CD1c-positive myeloid dendritic cell (primary cell): ENCODE results near the gene FGF5.
"Not testable (repeated sequence)": the region's sequence is repeated elsewhere in the genome, so short reads cannot be mapped to it uniquely, and the experiment has no call there.

ENCODE experiments used
- DNase-seq: peaks from one replicate; pipeline ENCODE4 v3.0.0-alpha.2; 2016; ENCODE audit errors: extremely low spot score

FGF5 gene

DNA sequence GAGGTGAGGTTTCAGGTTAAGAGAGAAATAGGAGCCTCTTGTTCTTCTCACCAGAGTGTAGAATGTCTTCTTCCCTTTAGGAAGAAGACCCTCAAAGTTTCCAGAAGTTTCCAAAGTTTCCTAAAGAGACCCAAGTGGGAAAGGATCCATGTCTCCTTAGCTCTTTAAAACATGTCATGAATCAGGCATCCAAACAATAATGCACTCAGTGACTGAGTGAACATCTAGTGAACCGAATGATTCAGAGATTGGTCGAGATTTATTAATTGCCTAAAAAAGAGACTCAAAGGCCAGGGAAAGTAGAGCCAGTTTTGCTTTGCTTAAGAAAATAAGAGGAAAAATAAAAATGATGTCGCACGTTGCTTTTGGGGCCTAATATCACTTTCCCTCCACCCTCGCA lies 29.4 kb downstream of the FGF5 start:
- no peak for DNase-seq

DNA sequence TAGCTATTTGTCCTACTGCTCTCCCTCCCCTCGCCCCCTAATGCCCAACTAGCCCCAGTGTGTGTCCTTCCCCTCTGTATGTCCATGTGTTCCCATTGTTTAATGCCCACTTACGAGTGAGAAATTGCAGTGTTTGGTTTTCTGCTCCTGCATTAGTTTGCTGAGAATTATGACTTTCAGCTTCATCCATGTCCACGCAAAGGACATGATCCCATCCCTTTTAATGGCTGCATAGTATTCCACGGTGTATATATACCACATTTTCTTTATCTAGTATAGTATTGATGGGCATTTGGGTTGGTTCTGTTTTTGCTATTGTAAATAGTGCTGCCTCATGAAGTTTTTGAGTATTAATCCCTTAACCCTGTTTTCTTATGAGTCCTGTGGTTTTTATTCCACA lies 35.4 kb downstream of the FGF5 start:
- DNase-seq: no peak

DNA sequence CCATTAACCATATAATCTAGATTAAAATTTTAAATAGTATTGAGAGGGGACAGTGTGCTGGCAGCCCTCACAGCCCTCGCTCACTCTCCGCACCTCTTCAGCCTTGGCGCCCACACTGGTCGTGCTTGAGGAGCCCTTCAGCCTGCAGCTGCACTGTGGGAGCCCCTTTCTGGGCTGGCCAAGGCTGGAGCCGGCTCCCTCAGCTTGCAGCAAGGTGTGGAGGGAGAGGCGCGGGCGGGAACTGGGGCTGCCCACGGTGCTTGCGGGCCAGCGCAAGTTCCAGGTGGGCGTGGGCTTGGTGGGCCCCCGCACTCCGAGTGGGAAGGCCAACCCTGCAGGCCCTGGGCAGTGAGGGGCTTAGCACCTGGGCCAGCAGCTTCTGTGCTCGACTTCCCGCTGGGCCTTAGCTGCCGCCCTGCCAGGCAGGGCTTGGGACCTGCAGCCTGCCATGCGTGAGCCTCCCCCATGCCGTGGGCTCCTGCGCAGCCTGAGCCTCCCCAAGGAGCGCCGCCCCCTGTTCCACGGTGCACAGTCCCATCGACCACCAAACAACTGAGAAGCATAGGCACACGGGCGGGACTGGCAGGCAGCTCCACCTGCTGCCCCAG lies 36.3 kb downstream of the FGF5 start:
- no peak for DNase-seq

DNA sequence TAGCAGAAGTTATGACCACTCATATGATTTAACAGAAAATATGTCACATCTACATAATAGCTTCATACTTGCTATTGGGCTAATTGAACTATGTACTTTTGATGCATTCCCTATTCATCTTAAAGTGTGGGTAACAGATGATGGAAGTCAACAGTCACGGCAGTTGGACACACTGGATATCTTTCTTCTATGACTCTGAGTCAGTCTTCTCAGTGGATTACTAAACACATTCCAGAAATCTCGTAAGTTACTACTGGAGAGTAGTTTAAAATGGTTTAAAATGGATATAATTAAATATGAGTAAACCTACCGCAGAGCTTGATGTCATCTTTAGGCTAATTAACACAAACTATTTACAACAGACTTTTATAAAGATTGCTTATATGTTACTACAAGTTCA lies 39.0 kb downstream of the FGF5 start:
- no peak for DNase-seq

DNA sequence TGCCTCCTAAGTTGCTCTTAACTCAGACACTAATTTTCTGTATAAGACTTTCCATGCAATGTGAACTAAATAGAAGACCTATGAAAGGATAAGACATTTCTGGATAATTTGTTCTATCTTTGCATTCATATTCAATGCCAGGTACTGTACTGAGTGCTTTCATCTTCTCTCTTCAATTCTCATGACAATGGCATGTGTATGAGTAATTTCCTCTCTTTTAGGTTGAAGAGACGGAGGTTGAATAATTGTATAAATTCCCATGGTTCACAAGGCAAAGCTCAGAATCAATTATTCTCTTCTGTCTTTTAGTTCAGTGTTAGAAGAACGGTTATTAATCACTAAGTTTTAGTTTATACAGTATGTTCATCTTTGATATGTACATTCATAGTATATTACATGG lies 39.8 kb downstream of the FGF5 start:
- DNase-seq: no peak

DNA sequence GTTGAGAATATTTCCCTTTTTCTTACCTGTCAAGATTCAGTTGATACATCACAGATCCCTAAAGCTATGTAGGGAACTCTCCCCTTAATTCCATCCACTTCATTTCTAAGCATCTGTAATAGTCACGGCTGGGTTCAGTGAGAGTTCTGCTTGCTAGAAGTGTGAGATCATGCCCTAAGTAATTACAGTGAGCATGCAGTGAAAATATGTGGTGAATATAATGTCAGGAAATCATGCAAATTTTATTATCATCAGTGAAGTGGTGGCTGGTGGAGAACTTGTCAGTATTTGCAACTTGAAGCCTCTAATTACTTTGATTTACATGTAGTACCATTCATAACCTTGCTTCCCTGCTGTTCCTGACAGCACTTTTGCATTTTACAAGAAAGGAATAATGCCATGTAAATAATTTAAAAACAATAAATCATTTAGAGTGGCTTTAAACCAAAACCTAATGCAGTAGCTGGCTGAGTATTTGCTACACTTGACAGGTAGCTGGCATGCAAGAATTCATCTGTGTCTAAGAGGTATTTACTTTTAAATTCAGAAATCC lies 40.8 kb downstream of the FGF5 start:
- DNase-seq: no peak

DNA sequence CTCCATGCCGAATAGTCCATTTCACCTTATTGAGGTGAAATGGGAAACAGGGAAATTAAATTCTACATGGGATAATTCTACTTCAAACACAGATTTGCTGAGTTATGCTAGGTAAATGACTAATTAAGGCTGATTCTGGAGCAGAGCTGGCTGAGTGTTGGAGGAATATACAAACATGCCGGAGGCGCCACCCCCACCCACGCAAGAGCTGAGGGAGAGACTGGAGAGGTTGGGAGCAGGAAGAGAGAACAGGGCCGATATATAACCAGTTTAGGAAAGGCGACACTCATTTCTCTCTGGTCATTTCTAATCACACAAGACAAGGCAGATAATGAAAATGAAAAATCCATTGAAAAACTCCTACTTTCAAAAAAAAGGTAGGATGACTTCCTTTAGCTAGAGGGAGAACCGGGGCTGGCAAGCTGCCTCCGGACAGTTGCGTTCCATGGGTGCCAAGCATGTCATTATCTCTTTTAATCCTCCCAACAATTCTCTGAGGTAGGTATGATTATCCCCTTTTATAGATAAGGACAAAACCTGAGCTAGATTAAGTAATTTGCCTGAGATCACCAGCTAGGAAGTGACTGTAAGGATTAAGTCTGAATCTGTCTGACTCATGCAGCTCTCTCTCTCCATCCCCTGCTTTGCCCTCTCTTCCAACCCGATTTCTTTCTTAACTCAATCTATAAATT lies 41.5 kb downstream of the FGF5 start:
- DNase-seq: no peak

DNA sequence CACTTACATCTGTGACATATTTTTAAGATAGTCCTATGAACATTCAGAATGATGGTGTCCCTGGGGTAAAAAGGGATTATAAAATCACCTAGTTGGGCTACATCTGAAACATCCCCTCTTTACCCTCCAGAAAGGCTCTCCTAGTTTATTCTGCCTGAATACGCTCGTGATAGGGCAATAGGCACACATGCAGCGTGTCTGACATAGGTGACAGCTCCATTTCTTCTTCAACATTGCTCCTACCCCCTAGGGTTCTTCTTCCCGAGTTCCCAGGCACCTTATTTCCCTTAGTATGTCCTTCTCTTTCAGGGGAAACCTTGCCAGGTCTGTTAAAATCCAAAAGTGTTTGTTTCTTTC lies 42.0 kb downstream of the FGF5 start:
- DNase-seq: no peak

DNA sequence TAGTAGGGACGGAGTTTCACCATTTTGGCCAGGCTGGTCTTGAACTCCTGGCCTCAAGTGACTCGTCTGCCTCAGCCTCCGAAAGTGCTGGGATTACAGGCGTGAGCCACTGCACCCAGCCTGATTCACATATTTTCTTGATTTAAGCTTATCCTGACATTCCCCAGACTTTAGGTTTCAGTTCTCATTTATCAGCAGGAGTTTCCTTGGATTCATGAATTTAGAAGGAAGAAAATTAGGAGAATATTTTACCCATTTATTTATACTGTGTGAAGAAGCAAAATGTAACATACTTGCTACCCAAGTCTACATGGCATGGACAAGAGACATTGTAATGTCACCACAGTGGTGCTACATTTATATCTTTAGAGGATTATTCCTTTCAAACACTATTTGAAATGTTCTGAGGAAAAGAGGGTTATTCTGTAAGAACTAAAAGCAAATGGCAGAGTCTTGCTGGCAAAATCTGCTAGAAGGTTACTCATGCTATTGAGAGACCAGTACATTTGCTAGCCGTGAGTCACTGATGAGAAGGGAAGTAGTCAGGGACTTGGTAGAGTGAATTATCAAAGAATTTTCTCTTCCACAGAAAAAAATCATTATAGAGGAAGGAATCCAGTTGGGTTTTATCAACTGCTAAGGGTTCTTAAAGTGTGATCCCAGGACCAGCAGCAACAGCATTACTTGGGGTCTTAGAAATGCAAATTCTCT lies 43.0 kb downstream of the FGF5 start:
- DNase-seq: peak; percentile 3

DNA sequence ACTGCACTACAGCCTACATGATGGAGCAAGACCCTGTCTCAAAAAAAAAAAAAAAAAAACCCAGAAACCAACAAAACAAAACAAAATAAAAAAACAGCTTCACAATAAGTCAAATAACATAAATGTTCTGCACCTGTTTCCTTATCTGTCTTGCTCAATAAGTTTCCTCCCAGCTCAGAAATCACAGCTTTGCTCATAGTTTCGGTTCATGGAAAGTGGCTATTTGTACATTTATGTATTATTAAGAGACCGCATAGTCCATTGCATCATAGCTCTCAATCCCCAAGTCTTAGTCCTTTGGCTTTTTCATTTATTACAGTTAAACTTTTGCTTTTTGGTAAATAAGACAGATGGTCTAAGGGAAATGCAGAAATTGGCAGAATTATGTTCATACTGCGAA lies 44.7 kb downstream of the FGF5 start:
- peak; percentile 5 for DNase-seq

DNA sequence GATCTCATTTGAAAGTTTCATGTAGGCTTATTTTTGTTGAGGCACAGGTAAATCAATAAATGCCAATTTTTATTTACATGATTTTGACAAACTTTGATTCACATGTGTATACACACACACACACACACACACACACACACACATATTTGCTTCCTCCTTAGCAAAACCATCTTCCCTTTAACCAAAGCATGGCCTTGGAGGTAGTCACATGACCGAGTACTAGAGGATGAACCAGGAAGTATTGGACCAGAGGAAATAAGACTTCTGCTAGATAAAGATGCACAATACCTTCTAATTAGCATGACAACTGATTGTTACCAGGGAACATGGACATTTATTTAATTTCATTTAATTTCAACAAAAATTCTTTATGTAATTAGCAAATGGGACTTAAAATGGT lies 45.7 kb downstream of the FGF5 start:
- peak; percentile 5 for DNase-seq

DNA sequence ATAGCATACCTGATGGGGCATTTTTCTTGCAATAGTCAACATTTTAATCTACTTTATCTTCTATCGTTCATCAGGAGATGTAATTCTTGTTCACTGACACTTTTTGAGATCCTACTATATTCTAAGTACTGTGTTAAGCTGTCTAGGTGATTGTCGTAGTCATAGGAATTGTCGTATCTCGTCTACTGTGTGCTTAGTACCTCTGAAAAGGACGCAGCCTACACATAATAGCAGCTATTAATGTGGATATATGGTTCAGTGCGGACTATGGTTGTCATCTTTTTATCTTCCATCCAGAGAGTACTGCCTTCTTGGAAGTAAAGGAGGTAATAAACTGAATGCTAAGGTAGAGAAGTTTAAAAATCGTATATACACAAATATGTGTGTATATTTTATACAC lies 47.2 kb downstream of the FGF5 start:
- no peak for DNase-seq

DNA sequence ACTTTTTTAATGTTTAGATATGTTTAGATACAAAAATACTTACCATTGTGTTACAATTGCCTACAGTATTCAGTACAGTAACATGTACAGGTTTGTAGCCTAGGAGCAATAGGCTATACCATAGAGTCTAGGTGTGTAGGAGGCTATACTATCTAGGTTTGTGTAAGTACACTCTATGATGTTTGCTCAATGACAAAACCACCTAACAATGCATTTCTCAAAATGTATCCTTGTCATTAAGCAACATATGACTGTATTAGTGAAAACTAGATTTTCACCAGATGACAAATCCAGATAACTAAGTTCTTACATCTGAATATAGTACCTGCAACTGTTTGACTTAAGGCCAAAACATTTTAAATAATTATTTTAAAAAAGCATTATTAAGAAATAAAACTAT lies 49.4 kb downstream of the FGF5 start:
- not testable (repeated sequence) for DNase-seq

DNA sequence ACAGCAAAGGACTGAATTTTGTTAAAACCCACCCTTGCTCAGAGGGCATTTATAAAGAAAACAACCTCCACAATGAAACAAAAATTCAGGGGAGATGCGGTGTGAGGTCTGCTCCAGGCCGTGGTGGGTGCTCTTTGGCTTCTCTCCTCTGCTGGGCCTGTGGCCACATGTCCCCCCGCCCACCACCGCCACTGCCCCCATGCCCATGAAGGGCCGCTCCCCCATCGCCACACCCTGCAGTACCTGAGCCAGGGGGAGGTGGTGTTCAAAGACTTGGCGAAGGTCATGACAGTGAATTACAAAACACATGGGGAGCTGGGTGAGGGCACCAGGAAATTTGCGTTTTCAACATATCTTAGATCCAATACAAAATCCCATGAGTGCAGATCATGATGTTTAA lies 54.9 kb downstream of the FGF5 start:
- no peak for DNase-seq

DNA sequence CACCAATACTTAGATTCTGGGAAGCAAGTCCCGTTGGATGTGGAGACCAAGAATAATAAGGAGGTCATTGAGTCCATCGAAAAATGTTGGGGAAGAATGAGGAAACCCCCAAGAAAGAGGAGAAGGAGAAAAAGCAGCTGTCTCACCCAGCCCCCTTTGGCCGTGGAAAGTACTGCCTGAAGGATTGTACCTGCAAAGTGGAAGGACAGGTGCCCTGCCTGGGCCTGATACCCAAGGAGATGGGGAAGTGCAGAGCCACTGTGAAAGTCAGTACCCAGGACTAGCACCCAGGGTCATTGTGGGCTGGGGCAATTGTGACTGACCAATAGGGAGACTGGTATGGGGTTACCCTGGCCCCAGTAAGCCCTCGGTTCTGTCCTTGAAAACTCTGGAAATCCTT lies 55.3 kb downstream of the FGF5 start:
- no peak for DNase-seq

DNA sequence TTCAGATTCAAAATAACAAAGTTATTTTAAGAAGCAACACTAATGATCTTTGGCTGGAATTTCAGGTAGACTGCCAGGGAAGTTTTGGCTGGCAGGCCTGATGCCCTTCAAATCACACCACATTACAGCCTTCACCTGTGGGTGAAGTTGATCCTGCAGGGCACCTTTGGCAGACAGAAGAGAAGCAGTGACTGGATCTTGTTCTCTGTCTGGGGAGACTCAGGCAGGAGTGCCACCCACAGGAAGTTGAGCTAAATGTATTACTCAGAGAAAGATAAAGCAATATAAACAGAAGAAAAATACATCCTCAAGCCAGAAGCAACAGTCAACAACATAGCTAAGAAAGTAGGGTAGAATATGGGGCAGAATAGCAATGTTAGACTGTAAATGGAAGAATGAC lies 56.3 kb downstream of the FGF5 start:
- no peak for DNase-seq

DNA sequence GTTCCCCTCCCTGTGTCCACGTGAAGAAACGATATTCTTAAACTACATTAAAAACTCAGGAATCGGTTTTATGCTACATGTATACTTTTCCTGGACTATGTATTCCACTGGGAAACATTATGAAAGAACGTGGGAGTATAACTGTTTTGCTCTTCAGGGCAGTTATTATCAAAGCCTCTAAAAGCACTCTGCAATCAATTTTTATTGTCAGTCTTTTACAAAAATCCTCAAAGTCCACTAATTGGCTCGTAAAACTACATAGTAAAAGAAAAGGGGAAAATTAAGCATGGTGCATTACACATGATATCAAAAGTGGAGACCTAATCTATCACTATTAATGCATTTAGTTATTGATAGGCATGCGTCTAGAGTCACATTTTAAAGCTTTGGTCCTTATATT lies 57.7 kb downstream of the FGF5 start:
- DNase-seq: no peak

DNA sequence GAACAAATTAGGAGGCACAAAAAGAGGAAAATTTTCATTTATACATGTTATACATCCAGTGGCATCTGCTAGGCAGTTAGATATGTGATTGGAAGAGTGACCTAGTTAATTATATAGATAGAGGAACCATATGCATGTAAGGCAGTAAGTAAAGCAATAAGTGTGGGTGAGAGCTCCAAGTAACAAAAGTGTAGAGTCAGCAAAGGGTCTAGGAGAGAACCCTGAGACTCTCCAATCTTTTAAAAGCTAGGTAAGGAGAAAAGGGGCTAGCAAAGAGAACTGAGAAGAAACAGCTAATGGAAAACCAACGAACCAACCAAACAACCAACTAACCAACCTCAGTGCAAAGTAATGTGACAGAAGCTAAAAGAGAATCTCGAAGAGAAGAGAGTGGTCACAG lies 65.2 kb downstream of the FGF5 start:
- DNase-seq: no peak

DNA sequence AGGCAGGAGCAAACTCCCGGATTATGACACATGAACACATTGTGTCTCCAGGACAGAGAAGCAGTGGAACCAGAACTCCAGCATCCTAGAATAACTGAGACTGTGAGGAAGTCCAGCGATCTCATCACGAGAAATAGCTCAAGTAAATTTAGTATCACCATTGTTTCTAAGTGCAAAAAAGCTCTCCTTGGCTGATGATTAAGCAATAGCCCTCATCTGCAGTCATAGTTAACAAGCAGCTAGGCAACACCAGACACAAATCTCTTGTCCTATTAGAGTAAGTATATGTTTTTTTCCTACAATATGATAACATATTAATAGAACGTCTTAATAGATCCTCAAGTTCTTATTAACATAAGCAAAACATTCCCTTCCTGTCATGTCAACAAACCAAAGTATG lies 66.7 kb downstream of the FGF5 start:
- no peak for DNase-seq

DNA sequence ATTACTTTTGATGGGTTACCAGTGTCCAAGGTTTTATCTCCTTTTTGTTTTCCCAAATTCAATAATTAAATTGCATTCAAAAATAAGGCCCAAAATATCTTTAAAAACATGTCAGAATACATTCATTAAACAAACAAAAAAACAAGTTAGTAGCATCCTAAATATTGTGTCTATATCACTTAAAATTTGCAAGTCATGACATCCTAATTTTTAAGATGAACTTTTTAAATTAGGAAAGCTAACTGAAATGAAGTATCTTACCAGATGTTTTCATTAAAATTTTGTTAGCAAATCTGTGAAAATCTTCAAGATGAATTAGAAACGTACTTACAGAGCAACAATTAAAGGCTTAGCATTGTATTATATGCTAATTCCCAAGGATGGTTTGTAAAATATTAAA lies 68.1 kb downstream of the FGF5 start:
- DNase-seq: no peak

DNA sequence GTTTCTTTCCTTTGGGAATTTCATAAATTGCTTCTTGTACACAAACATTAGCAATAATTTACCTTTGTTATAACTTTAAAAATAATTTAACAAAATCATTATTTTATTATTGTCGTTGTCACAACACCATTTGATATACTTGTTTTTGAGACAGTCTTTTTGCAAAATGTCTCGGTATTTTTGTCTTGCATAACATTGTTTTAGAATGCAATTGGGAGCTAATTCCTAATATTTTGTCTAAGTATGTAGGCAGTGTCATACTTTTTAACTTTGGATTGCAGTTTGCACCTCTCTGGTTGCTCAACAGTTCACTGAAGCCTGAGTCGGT lies 68.7 kb downstream of the FGF5 start:
- no peak for DNase-seq

DNA sequence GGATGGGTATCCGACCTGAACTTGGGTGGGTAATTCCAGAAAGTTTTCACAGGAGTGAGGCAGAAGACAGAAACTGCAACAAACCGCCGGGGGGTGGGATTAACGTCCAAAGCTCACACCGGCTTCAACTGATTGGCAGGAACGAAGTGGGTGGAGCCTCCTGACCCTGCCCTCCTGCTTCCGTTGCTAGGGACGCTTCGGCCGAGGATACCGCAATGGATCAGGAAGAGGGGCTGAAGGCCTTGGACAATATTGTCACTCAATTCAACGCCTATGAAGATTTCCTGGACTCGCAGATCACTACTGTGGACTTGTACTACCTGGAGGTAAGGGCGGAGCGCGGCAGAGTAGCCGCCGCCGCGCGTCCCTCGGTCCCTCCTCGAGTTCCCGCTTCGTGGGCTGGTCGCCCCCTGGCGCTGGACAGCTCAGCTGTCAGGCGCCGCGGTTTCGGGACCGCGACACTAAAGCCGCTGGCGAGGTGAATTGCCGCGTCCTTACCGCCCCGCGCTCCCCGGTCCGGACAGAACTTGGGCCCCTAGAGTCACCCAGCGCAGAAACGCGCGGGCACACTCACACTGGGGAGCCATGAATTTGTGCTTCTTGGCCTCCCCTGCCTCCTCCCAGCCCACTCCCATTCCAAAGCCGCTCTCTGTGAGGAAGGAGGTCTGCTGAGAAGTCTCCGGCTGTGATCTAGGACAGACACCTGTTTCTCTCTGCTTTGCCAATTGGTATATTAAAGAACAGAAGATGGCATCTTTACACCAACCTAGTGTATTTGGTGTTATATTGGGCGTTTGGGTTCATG lies 69.3 kb downstream of the FGF5 start, which contains the start of gene CFAP299:
CFAP299 (plus strand) TSS at position 177 of the 805 bp plus-strand sequence.
- peak; percentile 77 for DNase-seq
